Fibroblast of lung (primary cell): ENCODE data around the gene BANF2. TPM values are rescaled to one million over a fixed set of nuclear protein-coding genes. Genes with fewer than 3 reads are reported as not detected.

Experiments used
- DNase-seq, 2 donors: peaks; one replicate each; pipeline versions ENCODE4 v3.0.0 to v3.0.0-alpha.2; 2010; ENCODE audit warnings: low read depth in 2 of 2
- H2AFZ ChIP-seq: 2 replicates; pipeline ENCODE4 v1.5.1; 2012; ENCODE audit warnings: low read length, control low read depth, inconsistent platforms
- H3K27ac ChIP-seq: 2 replicates; pipeline ENCODE4 v1.5.1; 2011; ENCODE audit warnings: low read length, control low read depth; ENCODE audit not compliant: insufficient read depth
- H3K27me3 ChIP-seq: 2 replicates; pipeline ENCODE4 v1.5.1; 2011; ENCODE audit warnings: mild to moderate bottlenecking, low read length; ENCODE audit not compliant: control insufficient read depth, insufficient read depth
- H3K36me3 ChIP-seq: 2 replicates; pipeline ENCODE4 v1.5.1; 2011; ENCODE audit warnings: low read length; ENCODE audit not compliant: control insufficient read depth, insufficient read depth
- H3K4me1 ChIP-seq: 2 replicates; pipeline ENCODE4 v1.5.1; 2011; ENCODE audit warnings: low read length; ENCODE audit not compliant: control insufficient read depth, insufficient read depth; ENCODE audit errors: extremely low read depth
- H3K4me2 ChIP-seq: 2 replicates; pipeline ENCODE4 v1.5.1; 2011; ENCODE audit warnings: low read length, control low read depth; ENCODE audit not compliant: insufficient read depth; ENCODE audit errors: extremely low read depth
- H3K4me3 ChIP-seq, 4 experiments: fragments of 200-600 bp in 1 of 4; sonication (generic) in 1 of 4; replicated peaks in 1 of 4; 2 replicates each; pipeline ENCODE4 v1.5.1; 2011 to 2016; ENCODE audit warnings: low read length in 4 of 4, low read depth in 3 of 4, mild to moderate bottlenecking in 3 of 4, control low read depth in 2 of 4, inconsistent platforms in 1 of 4, mixed read lengths in 1 of 4; ENCODE audit not compliant: insufficient read depth in 1 of 4; ENCODE audit errors: control extremely low read depth in 1 of 4
- H3K79me2 ChIP-seq: 2 replicates; pipeline ENCODE4 v1.5.1; 2012; ENCODE audit warnings: mild to moderate bottlenecking, low read length, inconsistent platforms; ENCODE audit not compliant: control insufficient read depth, insufficient read depth
- H3K9ac ChIP-seq: 2 replicates; pipeline ENCODE4 v1.5.1; 2011; ENCODE audit warnings: mild to moderate bottlenecking, low read length, control low read depth; ENCODE audit not compliant: insufficient read depth
- H3K9me3 ChIP-seq: 2 replicates; pipeline ENCODE4 v1.5.1; 2012; ENCODE audit warnings: low read depth, low read length; ENCODE audit not compliant: control insufficient read depth, insufficient read depth
- H4K20me1 ChIP-seq: 2 replicates; pipeline ENCODE4 v1.5.1; 2011; ENCODE audit warnings: low read length; ENCODE audit not compliant: control insufficient read depth, insufficient read depth; ENCODE audit errors: extremely low read depth
- CTCF ChIP-seq, 2 donors: IDR thresholded peaks in 1 of 2; conservative IDR thresholded peaks in 1 of 2; 1 replicate in 1 of 2; 2 replicates in 1 of 2; pipeline ENCODE4 v1.5.1; 2011 to 2012; ENCODE audit warnings: low read length in 2 of 2, control low read depth in 1 of 2, inconsistent platforms in 1 of 2, low read depth in 1 of 2, mild to moderate bottlenecking in 1 of 2
- EZH2 ChIP-seq: IDR thresholded peaks from 2 replicates; pipeline ENCODE4 v1.5.1; 2012; ENCODE audit warnings: low read length, control low read depth, mild to moderate bottlenecking; ENCODE audit errors: missing control alignments
- polyA plus RNA-seq, 2 donors: library from polyadenylated mRNA; depleted of rRNA in 1 of 2; stranded (reverse) in 1 of 2; unstranded in 1 of 2; fragments of >200 nt; gene quantifications; 2 replicates each; pipeline ENCODE4 v1.2.1, GENCODE V29; 2011 to 2012; ENCODE audit warnings: missing spikeins in 1 of 2
- total RNA-seq: library from RNA; depleted of rRNA; stranded (reverse); fragments of >200 nt; gene quantifications from 2 replicates; pipeline ENCODE4 v1.2.1, GENCODE V29; 2014

Gene BANF2
- total and polyA plus RNA-seq, 2 donors (not counting 1 experiment from before 2014, with no cell fraction given), result not detected

GRCh38 chr20:17759449-17759848 is 59.7 kb downstream of the BANF2 start:
- Histone ChIP-seq H4K20me1 (no peaks in the 10 kb centered on the region), H2AFZ (no peak overlapping the region), H3K79me2 (no peaks in the 10 kb centered on the region), H3K9me3 (no peaks in the 10 kb centered on the region), H3K27ac (no peak overlapping the region), H3K36me3 (no peaks in the 10 kb centered on the region), H3K4me3 (no peak overlapping the region), H3K9ac (no peak overlapping the region), H3K27me3 (peaks cover 7% of the 10 kb centered on the region), H3K4me1 (no peaks in the 10 kb centered on the region), H3K4me2 (no peak overlapping the region)
- no peak for TF ChIP-seq EZH2
- TF ChIP-seq CTCF (conservative IDR thresholded peaks at IDR 0.05 in 1 of 2, IDR thresholded peaks at IDR 0.05 in 1 of 2; ENCODE audit: low read depth in 1 of 2, low read length in 2 of 2), result no peak
- DNase-seq, result no peak

GRCh38 chr20:17761604-17762003 is 61.8 kb downstream of the BANF2 start:
- no peak for TF ChIP-seq CTCF (conservative IDR thresholded peaks at IDR 0.05 in 1 of 2, IDR thresholded peaks at IDR 0.05 in 1 of 2; ENCODE audit: low read depth in 1 of 2, low read length in 2 of 2)
- no peak for TF ChIP-seq EZH2
- H3K27me3 ChIP-seq, result no peaks in the 10 kb centered on the region

DNA sequence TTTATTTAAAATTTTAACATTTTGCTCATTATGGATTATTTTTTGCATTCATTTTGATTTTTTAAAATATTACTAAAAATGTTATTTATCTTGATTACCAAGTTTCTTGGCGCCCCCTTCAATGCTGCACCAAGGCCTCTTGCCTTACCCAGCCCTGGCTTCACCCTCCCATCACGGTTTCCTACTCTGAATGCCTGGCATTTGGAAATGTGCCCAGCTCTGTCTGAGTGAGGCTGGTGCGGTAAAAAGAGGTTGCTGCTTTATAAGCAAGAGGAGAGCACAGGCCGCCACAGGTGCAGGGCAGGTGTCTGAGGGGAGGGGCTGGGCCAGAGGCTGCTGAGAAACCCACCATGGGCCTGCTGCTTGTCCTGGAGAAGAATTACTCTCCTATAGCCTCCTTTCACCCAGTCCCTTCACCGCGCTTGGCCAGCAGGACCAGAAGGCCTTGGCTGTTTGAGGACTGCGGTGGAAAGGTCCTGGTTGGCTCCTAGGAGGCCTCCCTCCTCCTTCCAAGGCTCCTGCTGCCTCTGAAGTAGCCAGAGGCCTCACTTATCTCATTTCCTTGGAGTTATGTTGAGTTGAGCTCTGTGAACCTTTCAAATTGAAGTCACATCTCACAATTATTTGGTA is 62.6 kb downstream of the BANF2 start:
- H2AFZ ChIP-seq, result no peak overlapping the region
- no peaks in the 10 kb centered on the region for H4K20me1 ChIP-seq
- H3K36me3 ChIP-seq, result no peaks in the 10 kb centered on the region
- no peak for DNase-seq
- TF ChIP-seq CTCF (conservative IDR thresholded peaks at IDR 0.05 in 1 of 2, IDR thresholded peaks at IDR 0.05 in 1 of 2; ENCODE audit: low read depth in 1 of 2, low read length in 2 of 2) (no peak), EZH2 (no peak)
- H3K27me3 ChIP-seq, result no peaks in the 10 kb centered on the region
- H3K4me2 ChIP-seq, result no peak overlapping the region
- H3K9me3 ChIP-seq, result no peaks in the 10 kb centered on the region
- H3K79me2 ChIP-seq, result no peaks in the 10 kb centered on the region
- H3K4me1 ChIP-seq, result no peaks in the 10 kb centered on the region
- H3K9ac ChIP-seq, result no peak overlapping the region
- no peak overlapping the region for H3K27ac ChIP-seq
- no peak overlapping the region for H3K4me3 ChIP-seq

More at GRCh38 chr20:17761604-17762003, 61.8 kb downstream of the BANF2 start:
- Histone ChIP-seq H3K27ac (no peak overlapping the region), H3K4me2 (no peak overlapping the region), H3K79me2 (no peaks in the 10 kb centered on the region), H3K36me3 (no peaks in the 10 kb centered on the region), H3K4me1 (no peaks in the 10 kb centered on the region), H3K4me3 (no peak overlapping the region), H2AFZ (no peak overlapping the region), H4K20me1 (no peaks in the 10 kb centered on the region), H3K9ac (no peak overlapping the region), H3K9me3 (no peaks in the 10 kb centered on the region)
- no peak for DNase-seq
